Esophagus muscularis mucosa (tissue), 4 donors: ENCODE data around the gene CKAP2L. TPM values are rescaled to one million over a fixed set of nuclear protein-coding genes. Genes with fewer than 3 reads are reported as not detected.

Experiments used
- DNase-seq: peaks from one replicate; pipeline ENCODE4 v3.0.0-alpha.2; 2017; ENCODE audit errors: extremely low spot score
- H3K27ac ChIP-seq, 4 donors: fragments of 200-600 bp; sonication (generic); replicated peaks in 1 of 4; 1 replicate in 3 of 4; 2 replicates in 1 of 4; pipeline ENCODE4 v1.5.1; 2016 to 2019; ENCODE audit warnings: mild to moderate bottlenecking in 1 of 4
- H3K27me3 ChIP-seq, 4 donors: fragments of 200-600 bp; sonication (generic); one replicate each; pipeline versions ENCODE4 v1.5.1 to v1.6.0; 2016 to 2019
- H3K36me3 ChIP-seq, 4 donors: fragments of 200-600 bp; sonication (generic); one replicate each; pipeline ENCODE4 v1.5.1; 2016 to 2019
- H3K4me1 ChIP-seq, 4 donors: fragments of 200-600 bp; sonication (generic); one replicate each; pipeline ENCODE4 v1.5.1; 2016 to 2019
- H3K4me3 ChIP-seq, 4 donors: fragments of 200-600 bp; sonication (generic); 1 replicate in 2 of 4; 2 replicates in 2 of 4; pipeline ENCODE4 v1.5.1; 2016 to 2019; ENCODE audit warnings: mild to moderate bottlenecking in 4 of 4, moderate library complexity in 1 of 4
- H3K9me3 ChIP-seq, 4 donors: fragments of 200-600 bp; sonication (generic); 1 replicate in 3 of 4; 2 replicates in 1 of 4; pipeline ENCODE4 v1.5.1; 2016 to 2019
- EP300 ChIP-seq: sonication (generic); formaldehyde crosslinking; IDR thresholded peaks from one replicate; pipeline ENCODE4 v1.6.1; 2017; ENCODE audit warnings: antibody characterized with exemption
- POLR2A ChIP-seq: fragments of 450-650 bp; IDR thresholded peaks from one replicate; pipeline ENCODE4 v1.6.1; 2017; ENCODE audit warnings: antibody characterized with exemption, moderate library complexity, mild to moderate bottlenecking, low read depth
- POLR2AphosphoS5 ChIP-seq, 2 donors: sonication (generic); formaldehyde crosslinking; IDR thresholded peaks; one replicate each; pipeline ENCODE4 v1.6.1; 2017; ENCODE audit warnings: antibody characterized with exemption in 2 of 2
- WGBS: methylation state at CpG from one replicate; pipeline ENCODE4 v1.1.5; 2018; 5-methylcytosine and 5-hydroxymethylcytosine counted together
- intact Hi-C: fragments of 100-400 bp; cut with DNase I; formaldehyde crosslinking; loops from one replicate; pipeline ENCODE4 v1.15.1; 2023
- total RNA-seq, 4 donors: library from RNA; depleted of rRNA; stranded (reverse); fragments of >200 nt; gene quantifications; one replicate each; pipeline versions ENCODE4 v1.1.0 to v1.2.1, GENCODE V29; 2016
- TF ChIP-seq, protein P1 (sequence below), 3 experiments: fragments of 200-600 bp in 2 of 3; fragments of 450-650 bp in 1 of 3; sonication (generic) in 2 of 3; IDR thresholded peaks; one replicate each; pipeline ENCODE4 v1.5.1; 2017 to 2019; ENCODE audit warnings: antibody characterized with exemption in 3 of 3, mild to moderate bottlenecking in 2 of 3, moderate library complexity in 1 of 3

The CKAP2L gene
- total RNA-seq, 4 donors from 2014 or later: 0.23 to 1.5 (median 0.91) TPM; not detected in 1

DNA sequence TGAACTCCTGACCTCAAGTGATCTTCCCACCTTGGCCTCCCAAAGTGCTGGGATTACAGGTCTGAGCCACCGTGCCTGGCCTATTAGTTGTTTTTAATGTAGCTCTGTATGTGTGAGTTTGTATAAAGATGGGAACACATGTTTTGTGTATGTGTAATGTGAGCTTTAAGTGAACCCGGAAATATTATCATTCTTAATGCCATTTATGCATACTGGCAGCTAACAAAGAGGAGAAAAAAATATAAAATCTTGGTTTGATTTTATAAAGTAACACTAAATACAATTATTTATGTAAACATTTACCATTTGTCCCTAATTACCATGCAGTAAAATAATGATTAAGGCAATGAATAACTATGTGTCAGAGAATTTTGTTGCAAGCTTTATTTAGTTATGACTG, 9.1 kb upstream of the CKAP2L start:
- no peak for DNase-seq
- intact Hi-C loops: no loop called here
- Histone ChIP-seq H3K4me3 (no peak overlapping the region), H3K9me3 (no peaks in the 10 kb centered on the region), H3K27me3 (no peaks in the 10 kb centered on the region), H3K27ac (no peak overlapping the region), H3K36me3 (no peaks in the 10 kb centered on the region), H3K4me1 (peaks cover 0 to under 1% (median 0%) of the 10 kb centered on the region in 4 donors)
- TF ChIP-seq POLR2AphosphoS5 (IDR thresholded peaks at IDR 0.05) (no peak), POLR2A (no peak), EP300 (no peak)
- TF ChIP-seq, protein P1, sequence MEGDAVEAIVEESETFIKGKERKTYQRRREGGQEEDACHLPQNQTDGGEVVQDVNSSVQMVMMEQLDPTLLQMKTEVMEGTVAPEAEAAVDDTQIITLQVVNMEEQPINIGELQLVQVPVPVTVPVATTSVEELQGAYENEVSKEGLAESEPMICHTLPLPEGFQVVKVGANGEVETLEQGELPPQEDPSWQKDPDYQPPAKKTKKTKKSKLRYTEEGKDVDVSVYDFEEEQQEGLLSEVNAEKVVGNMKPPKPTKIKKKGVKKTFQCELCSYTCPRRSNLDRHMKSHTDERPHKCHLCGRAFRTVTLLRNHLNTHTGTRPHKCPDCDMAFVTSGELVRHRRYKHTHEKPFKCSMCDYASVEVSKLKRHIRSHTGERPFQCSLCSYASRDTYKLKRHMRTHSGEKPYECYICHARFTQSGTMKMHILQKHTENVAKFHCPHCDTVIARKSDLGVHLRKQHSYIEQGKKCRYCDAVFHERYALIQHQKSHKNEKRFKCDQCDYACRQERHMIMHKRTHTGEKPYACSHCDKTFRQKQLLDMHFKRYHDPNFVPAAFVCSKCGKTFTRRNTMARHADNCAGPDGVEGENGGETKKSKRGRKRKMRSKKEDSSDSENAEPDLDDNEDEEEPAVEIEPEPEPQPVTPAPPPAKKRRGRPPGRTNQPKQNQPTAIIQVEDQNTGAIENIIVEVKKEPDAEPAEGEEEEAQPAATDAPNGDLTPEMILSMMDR (IDR thresholded peaks at IDR 0.05): no peak
- WGBS: 77% methylated on average over 2 of the region's 2 CpGs

DNA sequence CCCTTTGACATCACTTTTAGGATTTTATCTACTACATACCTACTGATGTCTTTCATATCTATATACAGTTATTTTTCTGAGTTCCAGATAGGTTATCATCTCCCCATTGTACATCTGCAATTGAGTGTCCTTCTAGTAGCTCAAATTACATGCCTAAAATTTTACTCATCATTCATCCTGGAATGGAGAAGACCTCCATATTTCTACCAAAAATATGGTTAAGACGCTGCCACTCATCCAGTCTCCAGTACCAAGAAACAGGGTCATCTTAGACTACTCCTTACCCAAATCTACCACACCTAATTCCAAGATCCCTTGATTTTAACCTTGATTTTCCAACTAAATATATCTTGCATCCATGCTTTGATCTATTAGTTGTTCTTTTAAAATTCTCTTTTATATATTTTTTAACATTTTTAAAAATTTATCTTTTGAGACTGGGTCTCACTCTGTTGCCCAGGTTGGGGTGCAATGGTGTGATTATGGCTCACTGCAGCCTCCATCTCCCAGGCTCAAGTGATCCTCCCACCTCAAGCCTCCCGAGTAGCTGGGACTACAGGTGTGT, 8.6 kb upstream of the CKAP2L start:
- no peak for DNase-seq
- no peak overlapping the region for H3K4me3 ChIP-seq
- no peaks in the 10 kb centered on the region for H3K9me3 ChIP-seq
- 64% methylated on average over 2 of the region's 2 CpGs for WGBS
- peaks cover 0 to 5% (median 0%) of the 10 kb centered on the region in 4 donors for H3K4me1 ChIP-seq
- no peak for TF ChIP-seq POLR2A
- TF ChIP-seq EP300: no peak
- TF ChIP-seq, protein P1 (IDR thresholded peaks at IDR 0.05): no peak
- TF ChIP-seq POLR2AphosphoS5 (IDR thresholded peaks at IDR 0.05): no peak
- no peaks in the 10 kb centered on the region for H3K36me3 ChIP-seq
- intact Hi-C loops: no loop called here
- H3K27me3 ChIP-seq: no peaks in the 10 kb centered on the region
- no peak overlapping the region for H3K27ac ChIP-seq

DNA sequence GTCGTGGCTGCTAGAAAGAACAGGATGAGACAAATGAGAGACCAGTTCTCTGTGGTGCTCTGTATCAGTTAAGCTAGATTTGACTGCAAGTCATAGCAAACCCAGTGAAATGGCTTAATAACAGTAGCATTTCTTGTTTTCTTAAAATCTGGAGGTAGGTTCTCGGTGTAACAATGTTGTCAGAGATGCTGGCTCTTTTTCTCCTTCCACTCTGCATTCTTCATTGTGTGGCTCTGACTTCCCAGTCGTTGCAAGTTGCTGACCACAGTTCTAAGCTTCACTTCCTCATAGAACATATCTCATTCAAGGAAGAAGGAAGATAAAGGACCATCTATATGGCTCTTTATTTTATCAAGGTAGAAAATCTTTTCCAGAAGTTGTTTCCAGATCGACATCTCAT, 7.9 kb upstream of the CKAP2L start:
- intact Hi-C loops: no loop called here
- no peaks in the 10 kb centered on the region for H3K9me3 ChIP-seq
- H3K27ac ChIP-seq: no peak overlapping the region
- no peaks in the 10 kb centered on the region for H3K27me3 ChIP-seq
- H3K36me3 ChIP-seq: no peaks in the 10 kb centered on the region
- TF ChIP-seq, protein P1 (IDR thresholded peaks at IDR 0.05): no peak
- TF ChIP-seq EP300 (no peak), POLR2A (no peak), POLR2AphosphoS5 (IDR thresholded peaks at IDR 0.05) (no peak)
- H3K4me3 ChIP-seq: no peak overlapping the region
- no peak for DNase-seq
- peaks cover 0 to 5% (median 0%) of the 10 kb centered on the region in 4 donors for H3K4me1 ChIP-seq
- 79% methylated on average over 4 of the region's 4 CpGs for WGBS

DNA sequence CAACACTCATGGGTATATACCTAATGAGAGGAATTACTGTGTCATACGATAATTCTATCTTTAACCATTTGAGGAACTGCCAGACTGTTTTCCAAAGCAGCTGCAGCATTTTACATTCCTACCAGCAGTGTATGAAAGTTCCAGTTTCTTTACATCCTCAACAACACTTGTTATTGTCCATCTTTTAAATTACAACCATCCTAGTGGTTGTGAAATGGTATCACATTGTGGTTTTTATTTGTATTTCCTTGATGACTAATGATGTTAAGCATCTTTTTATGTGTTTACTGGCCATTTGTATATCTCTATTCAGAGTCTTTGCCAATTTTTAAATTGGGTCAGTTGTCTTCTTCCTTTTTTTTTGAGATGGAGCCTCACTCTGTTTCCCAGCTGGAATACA, 4.0 kb upstream of the CKAP2L start:
- TF ChIP-seq, protein P1 (IDR thresholded peaks at IDR 0.05): no peak
- TF ChIP-seq EP300: no peak
- TF ChIP-seq POLR2AphosphoS5 (IDR thresholded peaks at IDR 0.05): no peak
- TF ChIP-seq POLR2A: no peak
- H3K36me3 ChIP-seq: no peaks in the 10 kb centered on the region
- no peak for DNase-seq
- WGBS: 41% methylated on average over 1 of the region's 1 CpG
- no peak overlapping the region for H3K27ac ChIP-seq
- intact Hi-C loops: no loop called here
- peak overlapping the region in 1 of 4 donors; percentile 14 for H3K4me3 ChIP-seq
- H3K9me3 ChIP-seq: no peaks in the 10 kb centered on the region
- no peaks in the 10 kb centered on the region for H3K27me3 ChIP-seq
- peaks cover 9 to 17% (median 16%) of the 10 kb centered on the region in 4 donors for H3K4me1 ChIP-seq
